GM06990 (cell line): ENCODE measurements around the gene CDK2.

Experiments used
- DNase-seq: peaks from one replicate; pipeline ENCODE4 v3.0.0-alpha.2; 2011; ENCODE audit not compliant: insufficient read length; ENCODE audit errors: extremely low read depth
- H3K27me3 ChIP-seq: replicated peaks from 2 replicates; pipeline ENCODE4 v1.6.0; 2011; ENCODE audit warnings: low read length; ENCODE audit not compliant: control insufficient read depth, insufficient read depth
- H3K36me3 ChIP-seq: 2 replicates; pipeline ENCODE4 v1.5.1; 2011; ENCODE audit warnings: low read length; ENCODE audit not compliant: control insufficient read depth, insufficient read depth
- H3K4me3 ChIP-seq: replicated peaks from 2 replicates; pipeline ENCODE4 v1.5.1; 2011; ENCODE audit warnings: low read depth, mild to moderate bottlenecking, control low read depth, low read length
- TF ChIP-seq, protein P1 (sequence below): IDR thresholded peaks from 2 replicates; pipeline ENCODE4 v1.5.1; 2011; ENCODE audit warnings: low read length, control low read depth, mild to moderate bottlenecking, inconsistent platforms; ENCODE audit not compliant: insufficient read depth, poor library complexity, severe bottlenecking

The CDK2 gene

DNA sequence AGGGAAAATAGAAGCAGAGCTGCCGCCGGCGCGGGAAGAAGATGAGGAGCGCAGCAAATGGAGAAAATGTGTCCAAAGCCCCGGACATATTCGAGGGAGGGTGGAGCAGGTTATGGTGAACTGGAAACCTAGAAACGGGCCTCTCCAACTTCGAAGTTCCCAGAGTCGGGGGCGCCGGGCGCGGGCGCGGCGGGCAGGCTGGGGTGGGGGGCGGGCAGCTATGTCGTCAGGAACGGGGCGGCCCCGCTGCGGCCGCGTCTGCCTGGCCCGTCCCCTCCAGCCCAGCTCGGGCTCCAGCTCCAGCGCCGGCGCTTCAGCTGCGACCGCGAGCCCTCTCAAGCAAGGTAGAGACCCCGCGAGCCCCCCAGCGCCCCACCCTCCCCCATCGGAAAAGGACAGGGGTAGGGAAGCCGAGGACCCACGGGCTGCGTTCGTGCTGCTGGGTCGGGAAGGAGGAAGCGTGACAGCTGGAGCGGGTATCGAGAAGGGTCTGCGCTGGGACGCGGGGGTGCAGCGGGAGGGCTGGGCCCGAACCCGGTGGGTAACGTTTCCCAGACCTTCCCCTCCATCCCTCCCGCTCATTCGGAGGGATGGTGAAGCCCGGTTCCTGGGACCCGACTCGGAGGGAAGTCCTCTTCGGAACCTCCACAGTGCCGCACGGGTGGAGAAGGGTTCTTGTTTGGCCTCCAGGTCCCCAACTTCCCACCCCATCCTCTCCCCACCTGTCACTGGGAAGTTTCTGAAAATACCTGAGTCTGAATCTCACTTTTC, 34.7 kb upstream of the CDK2 start:
- TF ChIP-seq, protein P1, sequence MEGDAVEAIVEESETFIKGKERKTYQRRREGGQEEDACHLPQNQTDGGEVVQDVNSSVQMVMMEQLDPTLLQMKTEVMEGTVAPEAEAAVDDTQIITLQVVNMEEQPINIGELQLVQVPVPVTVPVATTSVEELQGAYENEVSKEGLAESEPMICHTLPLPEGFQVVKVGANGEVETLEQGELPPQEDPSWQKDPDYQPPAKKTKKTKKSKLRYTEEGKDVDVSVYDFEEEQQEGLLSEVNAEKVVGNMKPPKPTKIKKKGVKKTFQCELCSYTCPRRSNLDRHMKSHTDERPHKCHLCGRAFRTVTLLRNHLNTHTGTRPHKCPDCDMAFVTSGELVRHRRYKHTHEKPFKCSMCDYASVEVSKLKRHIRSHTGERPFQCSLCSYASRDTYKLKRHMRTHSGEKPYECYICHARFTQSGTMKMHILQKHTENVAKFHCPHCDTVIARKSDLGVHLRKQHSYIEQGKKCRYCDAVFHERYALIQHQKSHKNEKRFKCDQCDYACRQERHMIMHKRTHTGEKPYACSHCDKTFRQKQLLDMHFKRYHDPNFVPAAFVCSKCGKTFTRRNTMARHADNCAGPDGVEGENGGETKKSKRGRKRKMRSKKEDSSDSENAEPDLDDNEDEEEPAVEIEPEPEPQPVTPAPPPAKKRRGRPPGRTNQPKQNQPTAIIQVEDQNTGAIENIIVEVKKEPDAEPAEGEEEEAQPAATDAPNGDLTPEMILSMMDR = no peak
- Histone ChIP-seq H3K27me3 (no peaks in the 10 kb centered on the region), H3K36me3 (peaks cover 2% of the 10 kb centered on the region), H3K4me3 (peak overlapping the region; percentile 92)
- no peak for DNase-seq

DNA sequence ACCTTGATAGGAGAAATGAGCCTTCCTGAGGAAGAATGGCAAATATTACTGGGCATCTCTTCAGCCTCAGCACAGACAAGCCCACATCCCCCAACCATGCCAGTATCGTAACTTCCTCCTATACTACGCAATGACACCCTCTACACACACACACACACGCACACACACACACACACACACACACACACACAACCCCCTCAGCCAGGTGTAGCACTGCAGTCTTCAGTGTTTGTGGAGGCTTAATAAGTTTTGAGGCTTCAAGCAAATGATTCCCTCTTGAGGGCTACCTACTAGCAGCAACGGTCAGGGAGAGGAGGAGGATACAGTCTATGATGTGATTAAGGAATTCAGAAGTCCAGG, 34.1 kb upstream of the CDK2 start:
- TF ChIP-seq, protein P1 = no peak
- no peak for DNase-seq
- Histone ChIP-seq H3K36me3 (peaks cover 2% of the 10 kb centered on the region), H3K27me3 (no peaks in the 10 kb centered on the region), H3K4me3 (peak overlapping the region; percentile 92)

DNA sequence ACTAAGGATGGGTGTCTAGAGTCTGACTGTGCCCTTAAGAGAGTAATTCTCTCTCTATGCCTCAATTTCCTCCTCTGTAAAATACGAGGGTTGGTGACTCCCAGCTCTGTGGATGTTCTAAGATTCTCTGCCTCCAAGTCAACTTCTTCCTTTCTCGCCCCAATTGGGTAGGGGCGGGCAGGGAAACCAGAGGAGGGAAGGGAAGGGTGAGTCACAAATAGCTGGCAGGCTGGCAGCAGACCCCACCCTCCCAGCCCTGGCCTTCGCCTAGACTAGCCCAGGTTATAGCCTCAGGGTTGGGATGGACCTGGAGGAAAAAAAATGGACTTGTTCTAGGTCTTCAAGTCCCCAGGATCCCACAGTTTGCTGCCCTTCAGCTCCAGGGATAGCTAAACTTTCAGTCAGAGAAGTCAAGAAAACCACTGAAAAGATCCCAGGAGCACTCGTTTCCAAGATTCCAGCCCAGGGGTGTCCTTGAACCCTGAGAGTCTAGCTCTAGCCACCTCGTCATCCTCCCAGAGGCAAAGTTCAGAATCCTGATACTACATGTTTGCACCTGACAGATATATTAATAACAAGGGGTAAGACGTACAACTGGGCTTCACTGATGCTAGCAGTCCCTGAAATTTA, 33.3 kb upstream of the CDK2 start:
- peaks cover 8% of the 10 kb centered on the region for H3K36me3 ChIP-seq
- H3K27me3 ChIP-seq = no peaks in the 10 kb centered on the region
- H3K4me3 ChIP-seq = no peak overlapping the region
- TF ChIP-seq, protein P1 = no peak
- no peak for DNase-seq

DNA sequence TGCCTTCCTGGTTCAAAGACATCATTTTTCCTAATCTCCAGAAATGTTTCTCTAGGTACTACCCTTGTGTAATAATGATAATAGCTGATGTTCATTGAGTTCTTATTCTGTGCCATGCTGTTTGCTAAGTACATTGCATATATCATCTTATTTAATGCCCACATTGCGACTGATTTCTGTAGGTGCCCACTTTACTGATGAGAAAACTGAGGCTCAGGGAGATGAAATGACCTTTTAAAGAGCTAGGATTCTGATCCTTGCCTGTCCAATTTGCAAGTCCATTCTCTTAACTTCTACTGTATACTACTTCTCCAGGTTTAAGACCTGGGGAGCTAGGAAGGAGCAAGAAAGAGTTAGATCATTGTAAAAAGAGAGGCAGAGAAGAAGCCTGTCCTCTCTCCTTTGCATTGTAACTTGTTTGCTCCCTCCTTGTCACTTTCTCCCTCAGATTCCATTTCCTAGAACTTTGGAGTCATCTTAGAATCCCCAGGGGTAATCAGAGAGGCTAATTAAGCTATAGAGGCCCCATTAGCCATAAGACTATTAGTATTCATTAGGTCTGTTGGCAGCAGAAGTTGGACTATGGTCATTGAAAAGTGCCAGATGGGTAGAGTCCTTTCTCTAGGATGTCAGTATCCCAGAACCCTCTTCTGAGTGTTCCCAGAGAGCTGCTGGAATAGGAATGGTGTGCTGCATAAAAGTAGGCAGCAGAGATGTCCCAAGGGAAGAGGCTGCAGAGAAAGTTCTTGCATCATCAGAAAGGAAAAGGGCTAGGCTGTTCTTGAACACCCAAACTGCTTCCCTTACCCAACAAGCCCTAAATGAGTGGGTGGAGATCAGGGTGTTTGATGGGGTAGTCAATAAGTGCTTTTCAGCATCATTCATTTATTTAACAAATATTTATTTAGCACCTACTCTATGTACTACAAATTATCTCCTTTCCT, 32.6 kb upstream of the CDK2 start:
- Histone ChIP-seq H3K36me3 (peaks cover 11% of the 10 kb centered on the region), H3K4me3 (no peak overlapping the region), H3K27me3 (no peaks in the 10 kb centered on the region)
- TF ChIP-seq, protein P1 = no peak
- DNase-seq = no peak

DNA sequence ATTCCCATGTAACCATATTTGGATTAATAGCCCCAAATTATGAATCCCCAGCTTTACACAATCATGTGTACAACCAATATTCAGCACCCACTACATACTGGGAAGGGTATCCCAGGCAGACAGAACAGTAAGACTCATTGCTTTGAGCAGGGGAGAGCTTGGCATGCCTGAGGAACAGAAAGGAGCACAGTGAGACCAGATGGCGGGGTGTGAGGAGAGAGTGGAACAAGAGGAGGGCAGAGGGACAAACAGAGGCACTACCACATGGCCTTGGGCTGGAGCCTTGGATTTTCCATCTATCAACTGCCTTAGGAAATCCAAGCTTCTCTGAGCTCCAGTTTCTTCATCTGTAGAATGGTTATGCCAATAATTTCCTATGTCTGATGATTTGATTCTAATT, 31.9 kb upstream of the CDK2 start:
- peaks cover 15% of the 10 kb centered on the region for H3K36me3 ChIP-seq
- TF ChIP-seq, protein P1 = no peak
- no peaks in the 10 kb centered on the region for H3K27me3 ChIP-seq
- DNase-seq = no peak
- no peak overlapping the region for H3K4me3 ChIP-seq
